ENCODE data around the gene FRMD4A.

DNA sequence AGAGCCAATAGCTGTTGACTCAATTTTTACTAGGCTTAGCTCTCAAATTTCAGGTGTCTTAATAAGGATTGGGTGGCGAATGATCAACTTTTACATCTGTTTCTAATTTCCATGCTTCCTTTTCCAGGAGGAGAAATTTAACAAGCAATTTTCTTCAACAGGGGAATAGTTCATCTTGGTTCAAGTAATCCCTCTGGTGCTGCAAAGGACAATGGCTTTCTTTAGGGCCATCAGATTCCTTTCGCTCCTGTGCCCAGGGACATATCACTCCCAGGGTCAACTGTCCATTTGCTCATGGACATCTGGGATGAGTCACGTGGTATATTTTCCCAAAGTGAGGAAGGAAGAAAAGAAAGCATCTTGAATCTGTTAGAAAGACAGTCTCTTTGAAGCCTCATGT, 313.3 kb downstream of the FRMD4A start:
- TF ChIP-seq, protein P1, sequence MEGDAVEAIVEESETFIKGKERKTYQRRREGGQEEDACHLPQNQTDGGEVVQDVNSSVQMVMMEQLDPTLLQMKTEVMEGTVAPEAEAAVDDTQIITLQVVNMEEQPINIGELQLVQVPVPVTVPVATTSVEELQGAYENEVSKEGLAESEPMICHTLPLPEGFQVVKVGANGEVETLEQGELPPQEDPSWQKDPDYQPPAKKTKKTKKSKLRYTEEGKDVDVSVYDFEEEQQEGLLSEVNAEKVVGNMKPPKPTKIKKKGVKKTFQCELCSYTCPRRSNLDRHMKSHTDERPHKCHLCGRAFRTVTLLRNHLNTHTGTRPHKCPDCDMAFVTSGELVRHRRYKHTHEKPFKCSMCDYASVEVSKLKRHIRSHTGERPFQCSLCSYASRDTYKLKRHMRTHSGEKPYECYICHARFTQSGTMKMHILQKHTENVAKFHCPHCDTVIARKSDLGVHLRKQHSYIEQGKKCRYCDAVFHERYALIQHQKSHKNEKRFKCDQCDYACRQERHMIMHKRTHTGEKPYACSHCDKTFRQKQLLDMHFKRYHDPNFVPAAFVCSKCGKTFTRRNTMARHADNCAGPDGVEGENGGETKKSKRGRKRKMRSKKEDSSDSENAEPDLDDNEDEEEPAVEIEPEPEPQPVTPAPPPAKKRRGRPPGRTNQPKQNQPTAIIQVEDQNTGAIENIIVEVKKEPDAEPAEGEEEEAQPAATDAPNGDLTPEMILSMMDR (IDR thresholded peaks at IDR 0.05): no peak
- no peak for TF ChIP-seq POLR2A (IDR thresholded peaks at IDR 0.05)
